HG03280 (cell line): ENCODE measurements around the gene HINFP.

Source experiments
- ATAC-seq: cut with Tn5 transposase; IDR thresholded peaks from one replicate; pipeline ENCODE4 v1.9.1; 2021; ENCODE audit warnings: mild to moderate bottlenecking, moderate library complexity; ENCODE audit not compliant: unreplicated experiment

HINFP gene

GRCh38 chr11:119121008-119121810, at the start of gene HINFP:
HINFP (plus strand) TSS chr11:119121580; CDS start chr11:119126945, 5,365 bp downstream.
- ATAC-seq: peak; percentile 96

- ATAC-seq: no peak
Observed at GRCh38 chr11:119077839-119078238, 43.5 kb upstream of the HINFP start.

- ATAC-seq: no peak
Observed at GRCh38 chr11:119078675-119079420, 42.5 kb upstream of the HINFP start.

- no peak for ATAC-seq
Observed at GRCh38 chr11:119081682-119082260, 39.6 kb upstream of the HINFP start.

- ATAC-seq: peak; percentile 92
Observed at GRCh38 chr11:119084663-119085436, 36.5 kb upstream of the HINFP start, which contains the start of gene HMBS. HMBS (plus strand) TSS chr11:119084881; CDS start chr11:119085034, 153 bp downstream.

GRCh38 chr11:119085437-119085847, 35.9 kb upstream of the HINFP start:
- ATAC-seq: peak; percentile 15

- ATAC-seq: no peak
Observed at GRCh38 chr11:119087123-119087522, 34.3 kb upstream of the HINFP start.

GRCh38 chr11:119087747-119088241, 33.6 kb upstream of the HINFP start:
- no peak for ATAC-seq

GRCh38 chr11:119088406-119088805, 33.0 kb upstream of the HINFP start:
- ATAC-seq: no peak

GRCh38 chr11:119089319-119089718, 32.1 kb upstream of the HINFP start:
- no peak for ATAC-seq

- no peak for ATAC-seq
Observed at GRCh38 chr11:119091178-119091577, 30.2 kb upstream of the HINFP start.

- no peak for ATAC-seq
Observed at GRCh38 chr11:119091966-119092879, 29.2 kb upstream of the HINFP start.

- no peak for ATAC-seq
Observed at GRCh38 chr11:119092880-119093842, 28.2 kb upstream of the HINFP start.

GRCh38 chr11:119093942-119094815, 27.2 kb upstream of the HINFP start:
- ATAC-seq: no peak

- ATAC-seq: peak; percentile 35
Observed at GRCh38 chr11:119094816-119095065, 26.6 kb upstream of the HINFP start.

GRCh38 chr11:119095066-119095880, 26.1 kb upstream of the HINFP start:
- ATAC-seq: peak; percentile 82

- no peak for ATAC-seq
Observed at GRCh38 chr11:119099711-119100110, 21.7 kb upstream of the HINFP start.
